Activated CD4-positive, alpha-beta T cell treated with anti-CD3 and anti-CD28 coated beads, Interleukin-2, amount 10 ng/mL, durations not matched to agents 24 days and 14 days (primary cell): ENCODE data around the gene ZIC2. TPM values are rescaled to one million over a fixed set of nuclear protein-coding genes. Genes with fewer than 3 reads are reported as not detected.

ENCODE experiments used
- DNase-seq: peaks from one replicate; pipeline ENCODE4 v3.0.0; 2022
- H3K27ac Mint-ChIP-seq: one replicate; pipeline ENCODE4 v1.8.0; 2022; ENCODE audit warnings: mild to moderate bottlenecking, mixed read lengths
- H3K27me3 Mint-ChIP-seq: one replicate; pipeline ENCODE4 v1.8.0; 2022; ENCODE audit warnings: mixed read lengths
- H3K36me3 Mint-ChIP-seq: one replicate; pipeline ENCODE4 v1.8.0; 2022; ENCODE audit warnings: low read depth, mild to moderate bottlenecking, mixed read lengths
- H3K4me1 Mint-ChIP-seq: one replicate; pipeline ENCODE4 v1.8.0; 2021; ENCODE audit warnings: mixed read lengths
- H3K4me3 Mint-ChIP-seq: one replicate; pipeline ENCODE4 v1.8.0; 2022; ENCODE audit warnings: mild to moderate bottlenecking, moderate library complexity, mixed read lengths
- H3K9me3 Mint-ChIP-seq: one replicate; pipeline ENCODE4 v1.8.0; 2021; ENCODE audit warnings: mixed read lengths
- intact Hi-C: fragments of 100-400 bp; cut with micrococcal nuclease; formaldehyde crosslinking; loops from one replicate; pipeline ENCODE4 v1.15.1; 2023
- total RNA-seq: library from RNA; stranded (reverse); gene quantifications from 2 replicates; pipeline ENCODE4 v1.2.3, GENCODE V29; 2022

The ZIC2 gene
- total RNA-seq, 1 donor from 2014 or later = not detected

GRCh38 chr13:99953138-99953755 lies 28.3 kb upstream of the ZIC2 start:
- intact Hi-C loops = no loop called here
- Mint-ChIP-seq H3K9me3 (no peaks in the 10 kb centered on the region), H3K4me1 (peaks cover 2% of the 10 kb centered on the region), H3K4me3 (no peak overlapping the region), H3K27ac (no peak overlapping the region), H3K36me3 (no peaks in the 10 kb centered on the region), H3K27me3 (peaks cover 75% of the 10 kb centered on the region)
- DNase-seq = no peak

GRCh38 chr13:99955107-99955746 lies 26.4 kb upstream of the ZIC2 start:
- H3K36me3 Mint-ChIP-seq = no peaks in the 10 kb centered on the region
- peaks cover 77% of the 10 kb centered on the region for H3K27me3 Mint-ChIP-seq
- H3K4me3 Mint-ChIP-seq = no peak overlapping the region
- peaks cover 7% of the 10 kb centered on the region for H3K4me1 Mint-ChIP-seq
- intact Hi-C loops = loop anchor here (5.0 kb wide), 2 partner anchors 58 to 298 kb away; no protein-coding TSS in a partner anchor
- peaks cover 4% of the 10 kb centered on the region for H3K9me3 Mint-ChIP-seq
- no peak overlapping the region for H3K27ac Mint-ChIP-seq
- no peak for DNase-seq

GRCh38 chr13:99955747-99956472 lies 25.7 kb upstream of the ZIC2 start:
- no peak for DNase-seq
- Mint-ChIP-seq H3K4me1 (peaks cover 7% of the 10 kb centered on the region), H3K27me3 (peaks cover 77% of the 10 kb centered on the region), H3K9me3 (peaks cover 4% of the 10 kb centered on the region), H3K27ac (no peak overlapping the region), H3K36me3 (no peaks in the 10 kb centered on the region), H3K4me3 (peak overlapping the region; percentile 35)
- intact Hi-C loops = loop anchor here (2.0 to 5.0 kb wide), 3 partner anchors 15 to 299 kb away; partner anchors contain the start of gene ZIC5

GRCh38 chr13:99956473-99957349 lies 24.9 kb upstream of the ZIC2 start:
- peaks cover 4% of the 10 kb centered on the region for H3K9me3 Mint-ChIP-seq
- peaks cover 7% of the 10 kb centered on the region for H3K4me1 Mint-ChIP-seq

GRCh38 chr13:99958406-99959126 lies 23.0 kb upstream of the ZIC2 start:
- peaks cover 7% of the 10 kb centered on the region for H3K4me1 Mint-ChIP-seq
- H3K36me3 Mint-ChIP-seq = no peaks in the 10 kb centered on the region
- DNase-seq = no peak
- no peak overlapping the region for H3K4me3 Mint-ChIP-seq
- H3K27me3 Mint-ChIP-seq = peaks cover 79% of the 10 kb centered on the region
- H3K27ac Mint-ChIP-seq = peak overlapping the region; percentile 35
- peaks cover 4% of the 10 kb centered on the region for H3K9me3 Mint-ChIP-seq
- intact Hi-C loops = loop anchor here (2.0 to 5.0 kb wide), 4 partner anchors 20 to 301 kb away; no protein-coding TSS in a partner anchor

More at GRCh38 chr13:99956473-99957349, 24.9 kb upstream of the ZIC2 start:
- DNase-seq = peak; percentile 66
- Mint-ChIP-seq H3K4me3 (peak overlapping the region; percentile 35), H3K27ac (peak overlapping the region; percentile 51), H3K36me3 (no peaks in the 10 kb centered on the region), H3K27me3 (peaks cover 82% of the 10 kb centered on the region)
- intact Hi-C loops = loop anchor here (2.0 to 5.0 kb wide), 3 partner anchors 14 to 299 kb away; partner anchors contain the start of gene ZIC5

GRCh38 chr13:99959127-99959539 lies 22.5 kb upstream of the ZIC2 start:
- intact Hi-C loops = loop anchor here (2.0 to 5.0 kb wide), 4 partner anchors 20 to 302 kb away; no protein-coding TSS in a partner anchor

GRCh38 chr13:99959540-99960230 lies 21.9 kb upstream of the ZIC2 start:
- Mint-ChIP-seq H3K27ac (peak overlapping the region; percentile 37), H3K36me3 (no peaks in the 10 kb centered on the region), H3K27me3 (peaks cover 79% of the 10 kb centered on the region), H3K4me3 (peak overlapping the region; percentile 40), H3K9me3 (peaks cover 4% of the 10 kb centered on the region), H3K4me1 (peaks cover 7% of the 10 kb centered on the region)
- intact Hi-C loops = loop anchor here (1.0 to 5.0 kb wide), 5 partner anchors 9 to 302 kb away; no protein-coding TSS in a partner anchor
- peak; percentile 71 for DNase-seq

More at GRCh38 chr13:99959127-99959539, 22.5 kb upstream of the ZIC2 start:
- Mint-ChIP-seq H3K27me3 (peaks cover 80% of the 10 kb centered on the region), H3K9me3 (peaks cover 4% of the 10 kb centered on the region), H3K4me1 (peaks cover 7% of the 10 kb centered on the region), H3K27ac (peak overlapping the region; percentile 22), H3K4me3 (no peak overlapping the region), H3K36me3 (no peaks in the 10 kb centered on the region)
- peak; percentile 61 for DNase-seq

- DNase-seq = no peak
- Mint-ChIP-seq H3K4me3 (no peak overlapping the region), H3K36me3 (no peaks in the 10 kb centered on the region), H3K9me3 (peaks cover 4% of the 10 kb centered on the region), H3K27ac (no peak overlapping the region), H3K4me1 (peaks cover 7% of the 10 kb centered on the region), H3K27me3 (peaks cover 74% of the 10 kb centered on the region)
- intact Hi-C loops = loop anchor here (1.0 kb wide), 1 partner anchor 8 kb away; no protein-coding TSS in a partner anchor
These were observed 20.8 kb upstream of the ZIC2 start for GRCh38 chr13:99960663-99961311.

- peaks cover 75% of the 10 kb centered on the region for H3K27me3 Mint-ChIP-seq
- no peak for DNase-seq
These were observed 19.9 kb upstream of the ZIC2 start for GRCh38 chr13:99961636-99962035.

GRCh38 chr13:99962242-99962641 lies 19.3 kb upstream of the ZIC2 start:
- DNase-seq = no peak
- intact Hi-C loops = no loop called here
- no peak overlapping the region for H3K27ac Mint-ChIP-seq
- no peaks in the 10 kb centered on the region for H3K36me3 Mint-ChIP-seq
- no peak overlapping the region for H3K4me3 Mint-ChIP-seq
- H3K4me1 Mint-ChIP-seq = peaks cover 5% of the 10 kb centered on the region
- H3K9me3 Mint-ChIP-seq = peaks cover 4% of the 10 kb centered on the region
- peaks cover 75% of the 10 kb centered on the region for H3K27me3 Mint-ChIP-seq

More at GRCh38 chr13:99961636-99962035, 19.9 kb upstream of the ZIC2 start:
- H3K9me3 Mint-ChIP-seq = peaks cover 4% of the 10 kb centered on the region
- H3K36me3 Mint-ChIP-seq = no peaks in the 10 kb centered on the region
- intact Hi-C loops = no loop called here
- no peak overlapping the region for H3K4me3 Mint-ChIP-seq
- peaks cover 6% of the 10 kb centered on the region for H3K4me1 Mint-ChIP-seq
- H3K27ac Mint-ChIP-seq = no peak overlapping the region

GRCh38 chr13:99963816-99964339 lies 17.7 kb upstream of the ZIC2 start:
- intact Hi-C loops = no loop called here
- DNase-seq = no peak
- Mint-ChIP-seq H3K4me1 (peaks cover 10% of the 10 kb centered on the region), H3K4me3 (no peak overlapping the region), H3K36me3 (peaks cover 5% of the 10 kb centered on the region), H3K27me3 (peaks cover 68% of the 10 kb centered on the region), H3K9me3 (peaks cover 3% of the 10 kb centered on the region), H3K27ac (no peak overlapping the region)
